Activated CD8-positive, alpha-beta memory T cell treated with anti-CD3 and anti-CD28 coated beads, Interleukin-2, amount 10 ng/mL, durations not matched to agents 7 days and 5 days (primary cell): ENCODE measurements around the gene SLC17A9. TPM values are rescaled to one million over a fixed set of nuclear protein-coding genes. Genes with fewer than 3 reads are reported as not detected.

ENCODE experiments used
- ATAC-seq: fragments of 150-1000 bp; cut with Tn5 transposase; one replicate; pipeline ENCODE4 v1.10.0; 2021; ENCODE audit warnings: moderate library complexity
- CTCF ChIA-PET: fragments of 350-600 bp; sonication (Branson Sonifier 250); formaldehyde crosslinking; loops from one replicate; lab custom pipeline; 2021; ENCODE audit warnings: antibody characterized with exemption; lab: Charles Lee
- DNase-seq: peaks from one replicate; pipeline ENCODE4 v3.0.0-alpha.2; 2020
- H3K27ac Mint-ChIP-seq: one replicate; pipeline ENCODE4 v1.8.0; 2021; ENCODE audit warnings: mild to moderate bottlenecking, mixed read lengths
- H3K27me3 Mint-ChIP-seq: one replicate; pipeline ENCODE4 v1.8.0; 2021; ENCODE audit warnings: mixed read lengths
- H3K36me3 Mint-ChIP-seq: one replicate; pipeline ENCODE4 v1.8.0; 2021; ENCODE audit warnings: mild to moderate bottlenecking, mixed read lengths
- H3K4me1 Mint-ChIP-seq: one replicate; pipeline ENCODE4 v1.8.0; 2021; ENCODE audit warnings: mixed read lengths
- H3K4me3 Mint-ChIP-seq: one replicate; pipeline ENCODE4 v1.8.0; 2021; ENCODE audit warnings: mild to moderate bottlenecking, moderate library complexity, mixed read lengths
- H3K9me3 Mint-ChIP-seq: one replicate; pipeline ENCODE4 v1.8.0; 2022; ENCODE audit warnings: low read depth, mixed read lengths
- total RNA-seq, 2 experiments: library from RNA; stranded (reverse); gene quantifications; one replicate each; pipeline ENCODE4 v1.2.3, GENCODE V29; 2021

SLC17A9 gene
- total RNA-seq, 2 experiments from 2014 or later: 26.1 to 34.1 TPM

- Mint-ChIP-seq H3K4me1 (peaks cover 12% of the 10 kb centered on the region), H3K9me3 (no peaks in the 10 kb centered on the region), H3K4me3 (no peak overlapping the region), H3K27me3 (peaks cover 50% of the 10 kb centered on the region), H3K27ac (no peak overlapping the region), H3K36me3 (no peaks in the 10 kb centered on the region)
- DNase-seq (no peak), ATAC-seq (no peak)
- CTCF ChIA-PET: interaction anchor here (1.3 to 1.6 kb wide), 2 partner anchors 18 to 23 kb away, joined by 3 to 6 read pairs; no protein-coding TSS in a partner anchor
Measured at GRCh38 chr20:62995898-62996595, 43.5 kb downstream of the SLC17A9 start.

DNA sequence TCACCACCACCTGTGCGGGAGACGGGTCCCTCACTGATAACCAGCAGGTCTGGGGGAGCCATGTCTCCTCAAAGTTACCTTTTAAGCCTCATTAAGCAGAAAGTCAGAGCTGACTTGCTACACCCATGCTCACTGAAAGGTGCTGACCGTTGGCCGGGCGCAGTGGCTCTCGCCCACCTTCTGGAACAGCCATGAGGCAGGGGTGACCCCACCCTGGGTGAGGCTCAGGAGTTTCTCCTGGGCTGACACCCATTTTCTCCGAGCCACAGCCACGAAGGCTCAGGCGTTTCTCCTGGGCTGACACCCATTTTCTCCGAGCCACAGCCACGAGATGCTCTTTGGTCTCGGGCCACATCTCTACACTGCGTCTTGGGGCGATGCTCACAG lies 44.1 kb downstream of the SLC17A9 start:
- ATAC-seq: no peak
- Mint-ChIP-seq H3K27me3 (peaks cover 51% of the 10 kb centered on the region), H3K4me3 (no peak overlapping the region), H3K27ac (no peak overlapping the region), H3K36me3 (no peaks in the 10 kb centered on the region), H3K4me1 (peaks cover 12% of the 10 kb centered on the region), H3K9me3 (no peaks in the 10 kb centered on the region)
- CTCF ChIA-PET: interaction anchor here (1.6 kb wide), 1 partner anchor 24 kb away, joined by 6 read pairs; no protein-coding TSS in a partner anchor
- DNase-seq: no peak

DNA sequence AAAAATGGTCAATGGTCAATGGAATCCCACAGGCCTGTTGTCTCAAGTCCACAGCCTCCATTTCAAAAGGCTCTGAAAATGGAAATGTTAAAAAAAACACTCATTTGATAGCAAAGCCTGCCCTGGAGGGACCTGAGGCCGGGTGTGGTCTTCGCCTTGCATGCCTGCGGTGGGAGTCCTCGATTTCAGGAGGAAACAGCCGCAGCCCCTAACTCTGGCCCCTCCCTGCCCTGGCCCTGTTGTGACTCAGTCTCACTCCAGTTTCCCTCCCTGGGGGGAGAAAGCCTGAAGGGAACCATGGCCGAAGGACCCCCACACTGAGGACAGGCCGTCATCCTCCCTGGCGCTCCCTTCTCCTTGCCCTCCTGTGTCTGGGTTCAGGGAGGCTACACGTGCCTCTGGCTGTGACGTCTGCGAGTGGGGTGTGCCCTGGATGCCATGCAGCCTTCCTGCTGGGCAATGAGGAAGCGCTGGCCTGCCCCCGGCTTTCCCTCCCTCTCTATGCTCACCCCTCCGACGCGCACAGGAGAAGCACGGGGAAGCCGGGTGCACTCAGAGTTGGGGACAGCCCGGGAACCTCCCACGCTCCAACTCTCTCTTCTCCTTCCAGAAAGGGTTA lies 45.0 kb downstream of the SLC17A9 start:
- Mint-ChIP-seq H3K27ac (no peak overlapping the region), H3K27me3 (peaks cover 56% of the 10 kb centered on the region), H3K9me3 (no peaks in the 10 kb centered on the region), H3K4me3 (no peak overlapping the region), H3K4me1 (peaks cover 12% of the 10 kb centered on the region), H3K36me3 (no peaks in the 10 kb centered on the region)
- ATAC-seq (no peak), DNase-seq (no peak)
- CTCF ChIA-PET: no interaction called here

DNA sequence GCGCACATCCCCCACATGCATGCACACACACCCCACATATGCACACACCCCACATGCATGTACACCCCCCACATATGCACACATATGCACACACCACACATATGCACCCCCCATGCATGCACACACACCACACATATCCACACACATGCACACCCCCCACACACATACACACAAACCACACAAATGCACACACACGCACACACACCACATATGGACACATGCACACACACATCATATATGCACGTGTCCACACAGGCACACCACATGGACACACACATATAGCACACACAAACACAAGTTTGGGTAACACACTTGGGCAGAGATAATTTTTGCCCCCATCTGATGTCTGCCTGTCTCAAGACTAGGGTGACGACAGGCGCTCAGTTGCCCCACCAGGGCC lies 45.9 kb downstream of the SLC17A9 start:
- CTCF ChIA-PET: interaction anchor here (0.6 to 0.7 kb wide), 2 partner anchors 91 to 176 kb away, joined by 3 read pairs; no protein-coding TSS in a partner anchor
- Mint-ChIP-seq H3K36me3 (no peaks in the 10 kb centered on the region), H3K9me3 (no peaks in the 10 kb centered on the region)

GRCh38 chr20:62999580-62999979 lies 47.1 kb downstream of the SLC17A9 start:
- Mint-ChIP-seq H3K27me3 (peaks cover 70% of the 10 kb centered on the region), H3K9me3 (no peaks in the 10 kb centered on the region), H3K4me3 (no peak overlapping the region), H3K27ac (no peak overlapping the region), H3K4me1 (peaks cover 14% of the 10 kb centered on the region), H3K36me3 (no peaks in the 10 kb centered on the region)
- DNase-seq: peak; percentile 70
- CTCF ChIA-PET: interaction anchor here (1.1 to 1.4 kb wide), 2 partner anchors 15 to 27 kb away, joined by 3 to 6 read pairs; no protein-coding TSS in a partner anchor
- ATAC-seq: peak; percentile 79

More for the DNA sequence above, 45.9 kb downstream of the SLC17A9 start:
- peaks cover 12% of the 10 kb centered on the region for H3K4me1 Mint-ChIP-seq
- H3K4me3 Mint-ChIP-seq: no peak overlapping the region
- peaks cover 61% of the 10 kb centered on the region for H3K27me3 Mint-ChIP-seq
- H3K27ac Mint-ChIP-seq: no peak overlapping the region
- DNase-seq (no peak), ATAC-seq (no peak)

DNA sequence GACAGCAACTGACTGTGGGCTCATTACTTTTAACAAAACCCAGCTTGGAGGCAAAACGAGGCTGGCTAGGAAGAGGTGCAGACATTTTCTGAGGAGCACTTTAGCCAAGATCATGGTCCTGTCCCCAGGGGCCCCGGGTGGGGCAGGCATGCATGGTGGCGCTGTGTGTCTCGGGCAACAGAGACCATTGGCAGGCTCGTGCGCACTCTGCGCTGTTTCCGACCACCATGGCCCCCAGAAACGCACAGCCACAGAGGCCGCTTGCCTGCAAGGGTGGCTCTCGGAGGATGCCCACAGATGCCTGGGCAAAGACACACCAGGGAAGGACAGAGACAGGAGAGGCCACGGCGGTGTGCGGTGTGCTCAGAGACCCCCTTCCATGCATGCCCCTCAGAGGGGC lies 47.5 kb downstream of the SLC17A9 start:
- no peaks in the 10 kb centered on the region for H3K36me3 Mint-ChIP-seq
- DNase-seq: no peak
- H3K27ac Mint-ChIP-seq: no peak overlapping the region
- CTCF ChIA-PET: interaction anchor here (1.1 to 3.1 kb wide), 3 partner anchors 15 to 28 kb away, joined by 3 to 15 read pairs (median 6); no protein-coding TSS in a partner anchor
- ATAC-seq: no peak
- no peak overlapping the region for H3K4me3 Mint-ChIP-seq
- H3K4me1 Mint-ChIP-seq: peaks cover 15% of the 10 kb centered on the region
- H3K9me3 Mint-ChIP-seq: no peaks in the 10 kb centered on the region
- H3K27me3 Mint-ChIP-seq: peaks cover 70% of the 10 kb centered on the region

- Mint-ChIP-seq H3K4me1 (peaks cover 15% of the 10 kb centered on the region), H3K4me3 (no peak overlapping the region), H3K27me3 (peaks cover 75% of the 10 kb centered on the region), H3K27ac (no peak overlapping the region), H3K36me3 (no peaks in the 10 kb centered on the region), H3K9me3 (no peaks in the 10 kb centered on the region)
- ATAC-seq: no peak
- DNase-seq: no peak
- CTCF ChIA-PET: interaction anchor here (0.8 to 3.1 kb wide), 2 partner anchors 23 to 28 kb away, joined by 3 to 15 read pairs; no protein-coding TSS in a partner anchor
Measured at GRCh38 chr20:63000958-63001357, 48.4 kb downstream of the SLC17A9 start.

- H3K27ac Mint-ChIP-seq: no peak overlapping the region
- no peaks in the 10 kb centered on the region for H3K9me3 Mint-ChIP-seq
- H3K27me3 Mint-ChIP-seq: peaks cover 74% of the 10 kb centered on the region
- ATAC-seq: no peak
- no peak for DNase-seq
- peaks cover 15% of the 10 kb centered on the region for H3K4me1 Mint-ChIP-seq
- H3K36me3 Mint-ChIP-seq: no peaks in the 10 kb centered on the region
- CTCF ChIA-PET: interaction anchor here (2.3 to 3.1 kb wide), 2 partner anchors 30 to 102 kb away, joined by 5 to 15 read pairs; no protein-coding TSS in a partner anchor
- H3K4me3 Mint-ChIP-seq: no peak overlapping the region
Measured at GRCh38 chr20:63002511-63002910, 50.0 kb downstream of the SLC17A9 start.

DNA sequence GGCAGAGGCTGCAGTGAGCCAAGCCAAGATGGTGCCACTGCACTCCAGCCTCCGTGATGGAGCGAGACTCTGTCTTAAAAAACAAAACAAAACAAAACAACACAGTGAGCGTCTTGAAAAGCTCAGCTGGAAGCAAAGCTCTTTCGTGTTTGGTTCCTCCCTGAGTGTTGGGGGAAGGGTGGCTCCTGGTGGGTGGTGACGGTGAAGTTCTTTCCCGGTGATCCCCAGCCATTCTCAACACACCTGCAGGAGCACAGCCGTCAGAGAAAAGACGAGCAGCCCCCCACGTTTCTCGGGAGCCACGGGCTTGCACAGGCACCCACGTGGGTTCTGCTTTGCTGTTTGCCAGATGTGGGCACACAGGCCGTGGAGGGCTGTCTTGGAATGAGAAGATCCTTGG lies 51.0 kb downstream of the SLC17A9 start:
- Mint-ChIP-seq H3K27ac (no peak overlapping the region), H3K27me3 (peaks cover 75% of the 10 kb centered on the region), H3K4me1 (peaks cover 15% of the 10 kb centered on the region), H3K4me3 (no peak overlapping the region), H3K36me3 (no peaks in the 10 kb centered on the region), H3K9me3 (no peaks in the 10 kb centered on the region)
- CTCF ChIA-PET: interaction anchor here (0.7 to 2.3 kb wide), 2 partner anchors 49 to 103 kb away, joined by 3 to 5 read pairs; no protein-coding TSS in a partner anchor
- DNase-seq (no peak), ATAC-seq (no peak)

- H3K36me3 Mint-ChIP-seq: no peaks in the 10 kb centered on the region
- H3K4me3 Mint-ChIP-seq: no peak overlapping the region
- CTCF ChIA-PET: interaction anchor here (0.7 to 2.3 kb wide), 2 partner anchors 84 to 105 kb away, joined by 3 to 5 read pairs; no protein-coding TSS in a partner anchor
- no peaks in the 10 kb centered on the region for H3K9me3 Mint-ChIP-seq
- ATAC-seq: no peak
- H3K27me3 Mint-ChIP-seq: peaks cover 74% of the 10 kb centered on the region
- peaks cover 16% of the 10 kb centered on the region for H3K4me1 Mint-ChIP-seq
- peak overlapping the region; percentile 15 for H3K27ac Mint-ChIP-seq
- DNase-seq: no peak
Measured at GRCh38 chr20:63004607-63005364, 52.3 kb downstream of the SLC17A9 start.

DNA sequence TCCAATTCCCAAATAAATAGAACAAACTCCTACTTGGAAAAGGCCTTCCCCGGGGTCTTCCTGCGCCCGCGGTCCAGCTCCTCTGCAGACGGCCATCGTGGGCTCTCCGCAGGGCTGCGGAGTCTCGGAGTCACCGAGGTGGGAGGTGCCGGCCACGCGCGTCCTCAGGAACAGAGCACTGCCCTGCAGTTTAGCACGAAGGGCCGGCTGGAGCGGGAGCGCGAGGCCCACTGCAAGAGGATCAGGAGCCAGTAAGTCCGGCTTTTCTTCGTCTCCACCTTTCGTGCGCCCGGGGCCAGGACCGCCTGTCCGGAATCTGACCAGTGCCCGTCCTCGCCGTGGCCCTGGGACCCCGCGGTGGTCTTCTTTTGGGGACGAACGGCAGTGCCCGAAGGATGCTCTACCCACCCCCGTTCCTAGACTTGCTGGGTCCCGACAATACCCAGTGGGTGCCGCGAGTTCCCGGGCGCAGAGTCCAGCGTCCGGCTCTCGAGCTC lies 52.9 kb downstream of the SLC17A9 start:
- ATAC-seq (no peak), DNase-seq (no peak)
- CTCF ChIA-PET: interaction anchor here (0.7 kb wide), 1 partner anchor 85 kb away, joined by 3 read pairs; no protein-coding TSS in a partner anchor
- H3K4me3 Mint-ChIP-seq: no peak overlapping the region
- H3K27me3 Mint-ChIP-seq: peaks cover 72% of the 10 kb centered on the region
- H3K4me1 Mint-ChIP-seq: peaks cover 18% of the 10 kb centered on the region
- peak overlapping the region; percentile 40 for H3K27ac Mint-ChIP-seq
- H3K9me3 Mint-ChIP-seq: no peaks in the 10 kb centered on the region
- H3K36me3 Mint-ChIP-seq: no peaks in the 10 kb centered on the region

DNA sequence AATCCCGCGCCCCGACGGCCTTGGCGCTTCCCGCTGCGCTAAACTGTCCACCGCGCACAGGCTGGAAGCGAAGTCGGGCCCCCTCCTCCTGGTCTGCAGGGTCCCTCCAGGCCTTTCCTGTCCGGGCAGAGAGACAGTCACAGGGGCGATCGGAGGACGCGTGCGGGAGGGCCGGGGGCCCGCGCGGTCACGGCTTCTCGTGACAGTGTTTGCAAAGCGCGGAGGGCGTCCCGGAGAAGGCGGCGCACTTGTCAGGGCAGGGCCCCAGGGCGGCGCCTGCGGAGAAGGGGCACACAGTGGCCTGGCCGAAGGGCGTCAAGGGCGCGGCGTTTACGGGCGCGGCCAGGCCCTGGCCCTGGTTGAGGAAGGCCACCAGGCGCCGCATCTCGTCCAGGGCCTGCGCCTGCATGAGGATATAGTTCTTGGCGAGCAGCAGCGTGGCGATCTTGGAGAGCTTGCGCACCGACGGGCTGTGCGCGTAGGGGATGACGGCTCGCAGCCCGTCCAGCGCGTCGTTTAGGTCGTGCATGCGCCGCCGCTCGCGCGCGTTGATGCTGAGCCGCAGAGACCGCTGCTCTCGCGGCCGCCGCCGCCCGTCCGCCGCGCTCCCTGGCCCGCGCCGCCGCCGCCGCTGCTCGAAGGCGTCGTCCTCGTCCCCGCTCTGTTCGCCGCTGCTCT lies 53.5 kb downstream of the SLC17A9 start:
- peak overlapping the region; percentile 40 for H3K27ac Mint-ChIP-seq
- H3K9me3 Mint-ChIP-seq: no peaks in the 10 kb centered on the region
- H3K4me3 Mint-ChIP-seq: no peak overlapping the region
- H3K36me3 Mint-ChIP-seq: no peaks in the 10 kb centered on the region
- ATAC-seq (no peak), DNase-seq (no peak)
- H3K4me1 Mint-ChIP-seq: peaks cover 21% of the 10 kb centered on the region
- CTCF ChIA-PET: interaction anchor here (0.7 kb wide), 1 partner anchor 86 kb away, joined by 3 read pairs; no protein-coding TSS in a partner anchor
- H3K27me3 Mint-ChIP-seq: peaks cover 69% of the 10 kb centered on the region
